ENCODE measurements around the gene COL25A1.

The COL25A1 gene

GRCh38 chr4:108814326-108814725 lies 488.1 kb downstream of the COL25A1 start:
- no peak for DNase-seq (ENCODE audit: low read depth)

- no peak for DNase-seq (ENCODE audit: low read depth)
Measured at GRCh38 chr4:108813261-108813660, 489.2 kb downstream of the COL25A1 start.

GRCh38 chr4:108811486-108811885 lies 491.0 kb downstream of the COL25A1 start:
- no peak for DNase-seq (ENCODE audit: low read depth)

- no peak for DNase-seq (ENCODE audit: low read depth)
Measured at GRCh38 chr4:108810087-108810486, 492.4 kb downstream of the COL25A1 start.

- DNase-seq (ENCODE audit: low read depth): no peak
Measured at GRCh38 chr4:108804648-108805273, 497.7 kb downstream of the COL25A1 start.

- no peak for DNase-seq (ENCODE audit: low read depth)
Measured at GRCh38 chr4:108799306-108799705, 503.2 kb downstream of the COL25A1 start.

- DNase-seq (ENCODE audit: low read depth): no peak
Measured at GRCh38 chr4:108796173-108796572, 506.3 kb downstream of the COL25A1 start.

GRCh38 chr4:108795733-108796132 lies 506.7 kb downstream of the COL25A1 start:
- DNase-seq (ENCODE audit: low read depth): no peak

- DNase-seq (ENCODE audit: low read depth): peak; percentile 1
Measured at GRCh38 chr4:108794136-108794535, 508.3 kb downstream of the COL25A1 start.

GRCh38 chr4:108793415-108793814 lies 509.0 kb downstream of the COL25A1 start:
- DNase-seq (ENCODE audit: low read depth): no peak

- DNase-seq (ENCODE audit: low read depth): no peak
Measured at GRCh38 chr4:108788731-108789130, 513.7 kb downstream of the COL25A1 start.

GRCh38 chr4:108787724-108788123 lies 514.7 kb downstream of the COL25A1 start:
- no peak for DNase-seq (ENCODE audit: low read depth)

- no peak for DNase-seq (ENCODE audit: low read depth)
Measured at GRCh38 chr4:108787106-108787505, 515.4 kb downstream of the COL25A1 start.

GRCh38 chr4:108786351-108786750 lies 516.1 kb downstream of the COL25A1 start:
- no peak for DNase-seq (ENCODE audit: low read depth)

- DNase-seq (ENCODE audit: low read depth): peak; percentile 27
Measured at GRCh38 chr4:108783665-108784463, 518.6 kb downstream of the COL25A1 start.

- no peak for DNase-seq (ENCODE audit: low read depth)
Measured at GRCh38 chr4:108779958-108780357, 522.5 kb downstream of the COL25A1 start.

- DNase-seq (ENCODE audit: low read depth): no peak
Measured at GRCh38 chr4:108777388-108777787, 525.1 kb downstream of the COL25A1 start.

GRCh38 chr4:108775921-108776320 lies 526.5 kb downstream of the COL25A1 start:
- no peak for DNase-seq (ENCODE audit: low read depth)

GRCh38 chr4:108774809-108775530 lies 527.5 kb downstream of the COL25A1 start:
- DNase-seq (ENCODE audit: low read depth): peak; percentile 3

- no peak for DNase-seq (ENCODE audit: low read depth)
Measured at GRCh38 chr4:108772402-108772801, 530.1 kb downstream of the COL25A1 start.

- no peak for DNase-seq (ENCODE audit: low read depth)
Measured at GRCh38 chr4:108766058-108766457, 536.4 kb downstream of the COL25A1 start.

GRCh38 chr4:108763986-108764385 lies 538.5 kb downstream of the COL25A1 start:
- DNase-seq (ENCODE audit: low read depth): no peak

- no peak for DNase-seq (ENCODE audit: low read depth)
Measured at GRCh38 chr4:108763226-108763593, 539.2 kb downstream of the COL25A1 start.
